PC-3 (cell line): ENCODE results near the gene SLC5A5.

Source experiments
- CTCF ChIP-seq: fragments of 300-600 bp; sonication (generic); conservative IDR thresholded peaks from 2 replicates; pipeline ENCODE4 v1.5.1; 2017; ENCODE audit warnings: antibody characterized with exemption, low read depth, mild to moderate bottlenecking, low read length
- EZH2phosphoT487 ChIP-seq: fragments of 300-600 bp; sonication (generic); IDR thresholded peaks from 2 replicates; pipeline ENCODE4 v1.6.1; 2018; ENCODE audit warnings: mild to moderate bottlenecking, antibody characterized with exemption, low read length, borderline replicate concordance

- TF ChIP-seq CTCF: no peak
- no peak for TF ChIP-seq EZH2phosphoT487
These were observed 2.6 kb upstream of the SLC5A5 start for GRCh38 chr19:17869114-17869608.
